Activated CD4-positive, alpha-beta T cell treated with anti-CD3 and anti-CD28 coated beads for 24 hours (primary cell): ENCODE data around the gene KLHL29.
A peak's percentile ranks its signal among the peaks of the same experiment; 100 is the strongest.

ENCODE experiments used
- DNase-seq, 2 donors: peaks; one replicate each; pipeline ENCODE4 v3.0.0-alpha.2; 2020; ENCODE audit warnings: low read depth in 2 of 2

Gene KLHL29

GRCh38 chr2:23422089-23423061, 37.4 kb downstream of the KLHL29 start:
- DNase-seq, result no peak

GRCh38 chr2:23423062-23423872, 38.3 kb downstream of the KLHL29 start:
- DNase-seq, result no peak

- no peak for DNase-seq
Observed at GRCh38 chr2:23423873-23424680, 39.1 kb downstream of the KLHL29 start.

- no peak for DNase-seq
Observed at GRCh38 chr2:23425338-23425871, 40.4 kb downstream of the KLHL29 start.

- DNase-seq, result no peak
Observed at GRCh38 chr2:23425885-23426262, 40.9 kb downstream of the KLHL29 start.

GRCh38 chr2:23426263-23426905, 41.4 kb downstream of the KLHL29 start:
- DNase-seq, result no peak

GRCh38 chr2:23427350-23427749, 42.4 kb downstream of the KLHL29 start:
- no peak for DNase-seq

GRCh38 chr2:23427976-23428375, 43.0 kb downstream of the KLHL29 start:
- DNase-seq, result no peak

- DNase-seq, result no peak
Observed at GRCh38 chr2:23429036-23429435, 44.1 kb downstream of the KLHL29 start.

GRCh38 chr2:23430263-23430662, 45.3 kb downstream of the KLHL29 start:
- no peak for DNase-seq

- no peak for DNase-seq
Observed at GRCh38 chr2:23432531-23432930, 47.6 kb downstream of the KLHL29 start.

- no peak for DNase-seq
Observed at GRCh38 chr2:23433282-23433681, 48.3 kb downstream of the KLHL29 start.

GRCh38 chr2:23434721-23435121, 49.7 kb downstream of the KLHL29 start:
- no peak for DNase-seq

GRCh38 chr2:23435250-23436035, 50.5 kb downstream of the KLHL29 start:
- DNase-seq, result no peak

GRCh38 chr2:23436346-23437098, 51.5 kb downstream of the KLHL29 start:
- DNase-seq, result peak; percentile 3 to 9

- no peak for DNase-seq
Observed at GRCh38 chr2:23441414-23441813, 56.4 kb downstream of the KLHL29 start.

- no peak for DNase-seq
Observed at GRCh38 chr2:23445450-23445868, 60.5 kb downstream of the KLHL29 start.

GRCh38 chr2:23446916-23447315, 61.9 kb downstream of the KLHL29 start:
- no peak for DNase-seq

- DNase-seq, result no peak
Observed at GRCh38 chr2:23447405-23447804, 62.4 kb downstream of the KLHL29 start.
